CD4-positive, alpha-beta memory T cell (primary cell): ENCODE results near the gene G6PC1. TPM values are rescaled to one million over a fixed set of nuclear protein-coding genes. Genes with fewer than 3 reads are reported as not detected.
"Not testable (repeated sequence)": the region's sequence is repeated elsewhere in the genome, so short reads cannot be mapped to it uniquely, and the experiment has no call there.

ENCODE experiments used
- CTCF ChIA-PET: fragments of 350-600 bp; sonication (Branson Sonifier 250); formaldehyde crosslinking; loops from one replicate; lab custom pipeline; 2021; ENCODE audit warnings: inconsistent platforms; ENCODE audit not compliant: partially characterized antibody; lab: Charles Lee
- POLR2A ChIA-PET: fragments of 350-600 bp; sonication (Branson Sonifier 250); formaldehyde crosslinking; loops from one replicate; lab custom pipeline; 2021; ENCODE audit not compliant: partially characterized antibody; lab: Charles Lee
- DNase-seq, 5 donors: peaks; one replicate each; pipeline versions ENCODE4 v3.0.0 to v3.0.0-alpha.2; 2020 to 2022; ENCODE audit warnings: mixed read lengths in 1 of 5
- H3K27ac ChIP-seq: one replicate; pipeline ENCODE4 v1.7.0; 2013; ENCODE audit warnings: low read depth, low read length
- H3K27me3 ChIP-seq: 2 replicates; pipeline ENCODE4 v1.7.0; 2013; ENCODE audit warnings: mild to moderate bottlenecking, low read length, moderate library complexity; ENCODE audit not compliant: insufficient read depth
- H3K36me3 ChIP-seq: 2 replicates; pipeline ENCODE4 v1.7.0; 2013; ENCODE audit warnings: mild to moderate bottlenecking, low read length, moderate library complexity; ENCODE audit not compliant: insufficient read depth
- H3K4me1 ChIP-seq: 2 replicates; pipeline ENCODE4 v1.7.0; 2013; ENCODE audit warnings: mild to moderate bottlenecking, low read length, moderate library complexity; ENCODE audit not compliant: insufficient read depth
- H3K4me3 ChIP-seq, 2 donors: one replicate each; pipeline ENCODE4 v1.7.0; 2013; ENCODE audit warnings: low read length in 2 of 2, mild to moderate bottlenecking in 1 of 2
- H3K9me3 ChIP-seq, 2 donors: one replicate each; pipeline ENCODE4 v1.7.0; 2013; ENCODE audit warnings: low read length in 2 of 2, control low read depth in 1 of 2; ENCODE audit not compliant: control insufficient read depth in 1 of 2
- H3K27ac Mint-ChIP-seq, 7 donors: one replicate each; pipeline ENCODE4 v1.8.0; 2020 to 2021; ENCODE audit warnings: mixed read lengths in 7 of 7, mild to moderate bottlenecking in 6 of 7, inconsistent platforms in 3 of 7, moderate library complexity in 3 of 7
- H3K27me3 Mint-ChIP-seq, 2 donors: one replicate each; pipeline ENCODE4 v1.8.0; 2020 to 2021; ENCODE audit warnings: mixed read lengths in 2 of 2
- H3K36me3 Mint-ChIP-seq, 2 donors: one replicate each; pipeline ENCODE4 v1.8.0; 2020 to 2021; ENCODE audit warnings: mixed read lengths in 2 of 2, inconsistent platforms in 1 of 2, mild to moderate bottlenecking in 1 of 2
- H3K4me1 Mint-ChIP-seq, 4 donors: one replicate each; pipeline ENCODE4 v1.8.0; 2020 to 2021; ENCODE audit warnings: mixed read lengths in 4 of 4, mild to moderate bottlenecking in 1 of 4
- H3K4me3 Mint-ChIP-seq, 8 donors: one replicate each; pipeline ENCODE4 v1.8.0; 2020 to 2021; ENCODE audit warnings: mixed read lengths in 8 of 8, mild to moderate bottlenecking in 7 of 8, moderate library complexity in 6 of 8, inconsistent platforms in 3 of 8
- H3K9me3 Mint-ChIP-seq, 8 donors: one replicate each; pipeline ENCODE4 v1.8.0; 2020 to 2021; ENCODE audit warnings: mixed read lengths in 8 of 8, mild to moderate bottlenecking in 5 of 8, inconsistent platforms in 3 of 8, moderate library complexity in 1 of 8
- intact Hi-C: fragments of 100-400 bp; cut with micrococcal nuclease; formaldehyde crosslinking; loops from one replicate; pipeline ENCODE4 v1.15.1; 2023
- polyA plus RNA-seq, 2 donors: library from polyadenylated mRNA; unstranded; fragments of 300-500 nt; fragmentation: Illumina TruSeq; gene quantifications; one replicate each; pipeline ENCODE4 v1.2.3, GENCODE V29; 2021
- total RNA-seq, 2 experiments: library from RNA; stranded (reverse); gene quantifications; one replicate each; pipeline ENCODE4 v1.2.3, GENCODE V29; 2021

G6PC1 gene
- total and polyA plus RNA-seq, 4 experiments from 2014 or later: not detected

DNA sequence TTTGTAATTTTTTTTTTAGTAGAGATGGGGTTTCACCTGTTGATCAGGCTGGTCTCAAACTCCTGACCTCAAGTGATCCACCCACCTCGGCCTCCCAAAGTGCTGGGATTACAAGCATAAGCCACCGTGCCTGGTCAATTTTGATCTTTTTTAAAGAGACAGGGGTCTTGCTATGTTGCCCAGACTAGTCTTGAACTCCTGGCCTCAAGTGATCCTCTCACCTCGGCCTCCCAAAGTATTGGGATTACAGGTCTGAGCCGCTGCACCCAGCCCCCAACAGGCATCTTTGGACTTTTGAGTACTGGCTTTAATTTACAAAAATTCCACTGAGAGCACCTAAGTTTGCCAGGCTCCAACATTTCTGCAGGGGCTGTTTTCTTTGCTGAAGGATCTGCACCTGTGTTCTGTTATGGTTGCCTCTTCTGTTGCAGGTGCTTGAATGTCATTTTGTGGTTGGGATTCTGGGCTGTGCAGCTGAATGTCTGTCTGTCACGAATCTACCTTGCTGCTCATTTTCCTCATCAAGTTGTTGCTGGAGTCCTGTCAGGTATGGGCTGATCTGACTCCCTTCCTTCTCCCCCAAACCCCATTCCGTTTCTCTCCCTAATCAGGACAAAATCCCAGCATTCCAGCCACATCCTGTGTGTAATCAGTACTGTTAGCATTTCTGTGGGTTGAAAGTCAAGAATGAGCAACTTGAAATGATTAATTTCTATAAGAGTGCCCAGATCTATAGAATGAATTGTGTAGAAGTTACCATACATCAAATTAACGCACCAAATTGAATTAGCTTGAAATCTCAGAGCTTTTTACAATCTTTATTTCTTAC lies 8.5 kb downstream of the G6PC1 start:
- POLR2A ChIA-PET: no interaction called here
- H3K27me3 Mint-ChIP-seq: peaks cover 6 to 24% of the 10 kb centered on the region in 2 donors

DNA sequence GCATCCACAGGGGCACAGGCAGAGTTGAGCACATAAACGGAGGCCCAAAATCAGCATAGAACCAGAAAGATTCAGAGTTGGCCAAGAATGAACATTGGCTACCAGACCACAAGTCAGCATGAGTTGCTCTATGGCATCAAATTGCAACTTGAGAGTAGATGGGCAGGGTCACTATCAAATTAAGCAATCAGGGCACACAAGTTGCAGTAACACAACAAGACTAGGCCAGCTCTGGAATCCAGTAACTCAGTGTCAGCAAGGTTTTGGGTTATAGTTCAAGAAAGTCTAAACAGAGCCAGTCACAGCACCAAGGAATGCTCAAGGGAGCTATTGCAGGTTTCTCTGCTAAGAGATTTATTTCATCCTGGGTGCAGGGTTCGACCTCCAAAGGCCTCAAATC lies 12.9 kb downstream of the G6PC1 start:
- H3K9me3 ChIP-seq: no peaks in the 10 kb centered on the region
- H3K4me1 ChIP-seq: no peaks in the 10 kb centered on the region
- no peak overlapping the region for H3K27ac Mint-ChIP-seq
- peaks cover 6 to 14% of the 10 kb centered on the region in 2 donors for H3K27me3 Mint-ChIP-seq
- no peak overlapping the region for H3K4me3 Mint-ChIP-seq
- no peaks in the 10 kb centered on the region for H3K36me3 ChIP-seq
- H3K9me3 Mint-ChIP-seq: no peaks in the 10 kb centered on the region
- no peak for DNase-seq
- no peaks in the 10 kb centered on the region for H3K36me3 Mint-ChIP-seq
- ChIA-PET CTCF (no interaction called here), POLR2A (no interaction called here)
- no peaks in the 10 kb centered on the region for H3K4me1 Mint-ChIP-seq
- H3K27ac ChIP-seq: no peak overlapping the region
- intact Hi-C loops: no loop called here
- no peak overlapping the region for H3K4me3 ChIP-seq
- no peaks in the 10 kb centered on the region for H3K27me3 ChIP-seq

More for the DNA sequence above, 8.5 kb downstream of the G6PC1 start:
- CTCF ChIA-PET: interaction anchor here (0.6 kb wide), 1 partner anchor 286 kb away, joined by 3 read pairs; no protein-coding TSS in a partner anchor
- Histone ChIP-seq H3K9me3 (no peaks in the 10 kb centered on the region), H3K27me3 (no peaks in the 10 kb centered on the region), H3K4me3 (no peak overlapping the region), H3K36me3 (no peaks in the 10 kb centered on the region), H3K27ac (no peak overlapping the region), H3K4me1 (no peaks in the 10 kb centered on the region)
- Mint-ChIP-seq H3K36me3 (no peaks in the 10 kb centered on the region), H3K27ac (no peak overlapping the region), H3K4me3 (no peak overlapping the region), H3K9me3 (no peaks in the 10 kb centered on the region), H3K4me1 (no peaks in the 10 kb centered on the region)
- intact Hi-C loops: no loop called here
- no peak for DNase-seq

DNA sequence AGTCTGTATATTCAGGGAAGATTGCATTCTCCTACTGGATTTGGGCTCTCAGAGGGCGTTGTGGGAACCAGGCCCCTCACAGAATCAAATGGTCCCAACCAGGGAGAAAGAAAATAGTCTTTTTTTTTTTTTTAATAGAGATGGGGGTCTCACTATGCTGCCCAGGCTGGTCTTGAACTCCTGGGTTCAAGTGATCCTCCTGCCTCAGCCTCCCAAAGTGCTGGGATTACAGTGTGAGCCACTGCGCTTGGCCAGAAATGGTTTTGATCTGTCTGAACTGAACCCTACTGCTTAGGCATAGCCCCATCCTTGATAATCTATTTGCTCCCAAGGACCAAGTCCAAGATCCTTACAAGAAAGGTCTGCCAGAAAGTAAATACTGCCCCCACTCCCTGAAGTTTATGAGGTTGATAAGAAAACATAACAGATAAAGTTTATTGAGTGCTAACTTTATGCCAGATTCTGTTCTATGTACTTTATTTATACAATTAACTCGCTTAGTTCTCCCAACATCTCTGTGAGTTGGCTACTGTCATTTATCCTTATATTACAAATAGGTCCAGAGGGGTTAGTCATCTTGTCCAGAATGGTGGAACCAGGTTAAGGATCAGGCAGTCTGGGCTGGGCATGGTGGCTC lies 13.5 kb downstream of the G6PC1 start:
- no peaks in the 10 kb centered on the region for H3K36me3 Mint-ChIP-seq
- intact Hi-C loops: no loop called here
- no peak overlapping the region for H3K27ac Mint-ChIP-seq

DNA sequence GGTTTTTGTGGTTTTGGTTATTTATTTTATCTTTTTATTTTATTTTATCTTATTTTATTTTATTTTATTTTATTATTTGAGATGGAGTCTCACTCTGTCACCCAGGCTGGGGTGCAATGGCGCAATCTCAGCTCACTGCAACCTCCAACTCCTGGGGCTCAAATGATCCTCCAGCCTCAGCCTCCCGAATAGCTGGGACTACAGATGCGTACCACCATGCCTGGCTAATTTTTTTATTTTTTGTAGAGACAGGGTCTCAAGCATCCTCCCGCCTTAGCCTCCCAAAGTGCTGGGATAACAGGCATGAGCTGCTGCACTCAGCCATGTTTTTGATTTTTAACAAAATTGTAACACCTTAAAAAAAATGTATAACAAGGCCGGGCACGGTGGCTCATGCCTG lies 14.7 kb downstream of the G6PC1 start:
- H3K4me1 ChIP-seq, H3K4me3 ChIP-seq, H3K4me3 Mint-ChIP-seq, H3K27ac Mint-ChIP-seq, intact Hi-C loops, DNase-seq, H3K27ac ChIP-seq, H3K9me3 Mint-ChIP-seq, CTCF ChIA-PET, H3K36me3 ChIP-seq, H3K4me1 Mint-ChIP-seq, H3K36me3 Mint-ChIP-seq, POLR2A ChIA-PET, H3K27me3 ChIP-seq, H3K9me3 ChIP-seq: not testable (repeated sequence)
- H3K27me3 Mint-ChIP-seq: peaks cover 3 to 14% of the 10 kb centered on the region in 2 donors

More for the DNA sequence above, 13.5 kb downstream of the G6PC1 start:
- Mint-ChIP-seq H3K4me1 (no peaks in the 10 kb centered on the region), H3K9me3 (no peaks in the 10 kb centered on the region), H3K27me3 (peaks cover 6 to 14% of the 10 kb centered on the region in 2 donors), H3K4me3 (no peak overlapping the region)
- DNase-seq: no peak
- Histone ChIP-seq H3K36me3 (no peaks in the 10 kb centered on the region), H3K9me3 (no peaks in the 10 kb centered on the region), H3K4me1 (no peaks in the 10 kb centered on the region), H3K27me3 (no peaks in the 10 kb centered on the region), H3K4me3 (no peak overlapping the region), H3K27ac (no peak overlapping the region)
- ChIA-PET CTCF (no interaction called here), POLR2A (no interaction called here)

DNA sequence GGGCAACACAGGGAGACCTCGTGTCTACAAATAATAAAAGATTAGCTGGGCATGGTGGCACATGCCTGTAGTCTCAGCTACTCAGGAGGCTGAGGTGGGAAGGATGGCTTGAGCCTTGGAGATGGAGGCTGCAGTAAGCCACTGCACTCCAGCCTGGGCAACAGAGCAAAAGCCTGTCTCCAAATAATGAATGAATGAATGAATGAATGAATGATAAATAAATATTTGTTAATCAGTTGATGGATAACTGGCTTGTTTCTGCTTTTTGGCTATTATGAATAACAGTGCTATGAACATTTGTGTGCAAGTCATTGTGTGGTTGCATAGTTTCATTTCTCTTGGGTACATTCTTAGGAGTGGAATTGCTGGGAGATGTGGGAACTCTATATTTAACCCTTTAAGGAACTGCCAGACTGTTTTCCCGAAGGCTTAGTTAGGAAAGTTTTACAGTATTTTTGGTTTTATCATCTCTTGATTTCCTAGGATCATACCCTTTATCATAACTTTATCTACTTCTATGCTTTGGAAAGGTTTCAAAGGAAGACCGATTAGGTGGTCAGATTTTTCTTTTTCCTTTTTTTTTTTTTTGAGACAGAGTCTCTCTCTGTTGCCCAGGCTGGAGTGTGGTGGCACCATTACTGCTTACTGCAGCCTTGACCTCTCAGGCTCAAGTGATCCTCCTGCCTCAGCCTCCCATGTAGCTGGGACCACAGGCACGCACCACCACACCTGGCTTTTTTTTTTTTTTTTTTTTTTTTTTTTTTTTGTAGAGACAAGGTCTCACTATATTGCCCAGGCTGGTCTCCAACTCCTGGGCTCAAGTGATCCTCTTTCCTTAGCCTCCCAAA lies 16.0 kb downstream of the G6PC1 start:
- H3K4me1 Mint-ChIP-seq, intact Hi-C loops, H3K4me3 Mint-ChIP-seq, POLR2A ChIA-PET, H3K9me3 Mint-ChIP-seq, DNase-seq, H3K27ac ChIP-seq, H3K27me3 ChIP-seq, H3K36me3 Mint-ChIP-seq, H3K4me3 ChIP-seq, H3K4me1 ChIP-seq, H3K27ac Mint-ChIP-seq, H3K36me3 ChIP-seq, H3K9me3 ChIP-seq, CTCF ChIA-PET: not testable (repeated sequence)
- H3K27me3 Mint-ChIP-seq: peaks cover 0 to 19% of the 10 kb centered on the region in 2 donors

DNA sequence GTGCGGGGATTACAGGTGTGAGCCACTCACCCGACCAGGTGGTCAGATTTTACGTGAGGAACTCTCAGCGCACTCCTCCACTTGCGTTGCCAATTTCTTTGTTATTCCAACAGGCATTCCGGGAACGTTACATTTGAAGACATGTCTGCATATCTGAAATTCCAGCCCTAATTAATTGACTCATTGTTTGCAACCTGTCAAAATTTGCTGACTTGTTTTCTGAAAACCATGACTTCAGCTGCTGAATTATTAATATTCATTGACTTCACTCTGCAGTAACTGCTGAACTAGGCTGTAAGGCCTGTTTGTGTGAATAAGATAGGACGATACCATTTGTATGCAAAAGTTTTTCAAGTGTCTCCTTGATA lies 16.6 kb downstream of the G6PC1 start:
- Histone ChIP-seq H3K27ac (no peak overlapping the region), H3K27me3 (no peaks in the 10 kb centered on the region), H3K9me3 (no peaks in the 10 kb centered on the region), H3K36me3 (no peaks in the 10 kb centered on the region), H3K4me1 (no peaks in the 10 kb centered on the region), H3K4me3 (no peak overlapping the region)
- ChIA-PET POLR2A (no interaction called here), CTCF (no interaction called here)
- intact Hi-C loops: no loop called here
- no peaks in the 10 kb centered on the region for H3K36me3 Mint-ChIP-seq
- peaks cover 0 to 5% (median 0%) of the 10 kb centered on the region in 4 donors for H3K4me1 Mint-ChIP-seq
- H3K4me3 Mint-ChIP-seq: no peak overlapping the region
- H3K27me3 Mint-ChIP-seq: peaks cover 1 to 16% of the 10 kb centered on the region in 2 donors
- H3K9me3 Mint-ChIP-seq: no peaks in the 10 kb centered on the region
- no peak overlapping the region for H3K27ac Mint-ChIP-seq
- DNase-seq: no peak

DNA sequence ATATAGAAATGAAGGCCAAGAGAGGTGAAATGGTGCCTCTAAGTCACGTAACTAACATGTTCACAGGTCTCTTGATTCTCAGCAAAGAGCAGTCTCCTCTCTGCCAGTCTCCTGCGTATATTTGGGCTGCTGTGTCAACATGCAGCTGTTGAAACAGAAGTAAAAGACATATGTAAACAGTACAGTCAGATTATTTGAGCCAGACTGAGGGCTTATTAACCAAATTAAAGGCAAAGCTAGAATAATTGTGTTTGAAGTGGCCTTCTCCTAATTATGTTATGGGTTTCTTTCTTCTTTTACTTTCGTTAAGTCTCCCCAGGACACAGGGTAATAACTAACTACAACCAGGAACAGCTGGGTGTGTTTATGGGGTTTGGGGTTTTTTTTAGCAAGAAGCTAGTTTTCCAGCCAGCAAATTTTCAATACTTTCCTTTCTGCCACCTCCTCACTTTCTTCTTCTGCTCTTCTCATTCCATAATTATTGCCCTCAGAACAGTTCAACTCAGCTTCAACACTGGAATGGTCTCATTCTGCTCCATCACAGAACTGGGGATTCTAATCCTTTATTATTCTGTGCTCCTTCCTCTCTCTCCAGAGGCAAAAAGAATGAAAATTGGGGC lies 18.4 kb downstream of the G6PC1 start:
- DNase-seq: no peak
- peaks cover 0 to 5% (median 0%) of the 10 kb centered on the region in 4 donors for H3K4me1 Mint-ChIP-seq
- no peaks in the 10 kb centered on the region for H3K9me3 Mint-ChIP-seq
- no peak overlapping the region for H3K4me3 ChIP-seq
- H3K27me3 ChIP-seq: no peaks in the 10 kb centered on the region
- no peak overlapping the region for H3K4me3 Mint-ChIP-seq
- H3K9me3 ChIP-seq: no peaks in the 10 kb centered on the region
- H3K36me3 Mint-ChIP-seq: no peaks in the 10 kb centered on the region
- ChIA-PET CTCF (no interaction called here), POLR2A (no interaction called here)
- H3K27me3 Mint-ChIP-seq: peaks cover 5 to 17% of the 10 kb centered on the region in 2 donors
- H3K27ac Mint-ChIP-seq: no peak overlapping the region
- H3K36me3 ChIP-seq: no peaks in the 10 kb centered on the region
- intact Hi-C loops: no loop called here
- H3K4me1 ChIP-seq: no peaks in the 10 kb centered on the region
- H3K27ac ChIP-seq: no peak overlapping the region
